Measurements from ENCODE around the gene DDX54. TPM values are rescaled to one million over a fixed set of nuclear protein-coding genes. Genes with fewer than 3 reads are reported as not detected.

DDX54 gene
- total and polyA plus RNA-seq, 8 donors: 42.0 to 73.6 (median 60.8) TPM

- TF ChIP-seq, protein P1, sequence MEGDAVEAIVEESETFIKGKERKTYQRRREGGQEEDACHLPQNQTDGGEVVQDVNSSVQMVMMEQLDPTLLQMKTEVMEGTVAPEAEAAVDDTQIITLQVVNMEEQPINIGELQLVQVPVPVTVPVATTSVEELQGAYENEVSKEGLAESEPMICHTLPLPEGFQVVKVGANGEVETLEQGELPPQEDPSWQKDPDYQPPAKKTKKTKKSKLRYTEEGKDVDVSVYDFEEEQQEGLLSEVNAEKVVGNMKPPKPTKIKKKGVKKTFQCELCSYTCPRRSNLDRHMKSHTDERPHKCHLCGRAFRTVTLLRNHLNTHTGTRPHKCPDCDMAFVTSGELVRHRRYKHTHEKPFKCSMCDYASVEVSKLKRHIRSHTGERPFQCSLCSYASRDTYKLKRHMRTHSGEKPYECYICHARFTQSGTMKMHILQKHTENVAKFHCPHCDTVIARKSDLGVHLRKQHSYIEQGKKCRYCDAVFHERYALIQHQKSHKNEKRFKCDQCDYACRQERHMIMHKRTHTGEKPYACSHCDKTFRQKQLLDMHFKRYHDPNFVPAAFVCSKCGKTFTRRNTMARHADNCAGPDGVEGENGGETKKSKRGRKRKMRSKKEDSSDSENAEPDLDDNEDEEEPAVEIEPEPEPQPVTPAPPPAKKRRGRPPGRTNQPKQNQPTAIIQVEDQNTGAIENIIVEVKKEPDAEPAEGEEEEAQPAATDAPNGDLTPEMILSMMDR (IDR thresholded peaks at IDR 0.05): no peak
- H3K4me1 ChIP-seq: no peaks in the 10 kb centered on the region
- H3K36me3 ChIP-seq: no peaks in the 10 kb centered on the region
- ATAC-seq: no peak
- no peak overlapping the region for H3K4me3 ChIP-seq
- DNase-seq: no peak
- H3K9me3 ChIP-seq: no peaks in the 10 kb centered on the region
- no peak overlapping the region for H3K27ac ChIP-seq
- intact Hi-C loops (cut with DNase I): no loop called here
- peaks cover 0 to 45% of the 10 kb centered on the region in 2 donors for H3K27me3 ChIP-seq
Measured at GRCh38 chr12:113109872-113110599, 75.2 kb downstream of the DDX54 start.

- no peak overlapping the region for H3K4me3 ChIP-seq
- H3K36me3 ChIP-seq: no peaks in the 10 kb centered on the region
- no peak overlapping the region for H3K27ac ChIP-seq
- DNase-seq: no peak
- intact Hi-C loops (cut with DNase I): no loop called here
- peaks cover 0 to 44% of the 10 kb centered on the region in 2 donors for H3K27me3 ChIP-seq
- no peak for ATAC-seq
- no peaks in the 10 kb centered on the region for H3K9me3 ChIP-seq
- TF ChIP-seq, protein P1 (IDR thresholded peaks at IDR 0.05): no peak
- H3K4me1 ChIP-seq: no peaks in the 10 kb centered on the region
Measured at GRCh38 chr12:113109360-113109759, 75.9 kb downstream of the DDX54 start.

DNA sequence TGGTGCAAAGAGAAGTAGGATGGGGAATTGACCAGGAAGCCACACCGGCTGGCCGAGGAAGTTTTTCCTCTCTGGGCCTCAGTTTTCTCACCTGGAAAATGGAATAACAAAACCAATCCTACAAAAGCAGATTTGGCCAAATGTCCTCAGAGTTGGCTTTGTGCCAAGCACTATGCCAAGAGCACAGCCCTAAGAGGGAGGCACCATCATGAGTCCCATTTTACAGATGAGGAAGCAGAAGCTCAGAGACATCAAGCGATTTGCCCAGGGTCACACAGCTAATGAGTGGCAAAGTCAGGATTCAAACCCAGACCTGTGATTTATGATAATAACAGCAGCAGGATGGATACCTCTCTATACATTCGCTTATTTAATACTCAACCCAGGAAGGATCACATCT is 77.0 kb downstream of the DDX54 start:
- no peak overlapping the region for H3K4me3 ChIP-seq
- no peak for ATAC-seq
- DNase-seq: no peak
- no peak overlapping the region for H3K27ac ChIP-seq
- no peaks in the 10 kb centered on the region for H3K36me3 ChIP-seq
- no peaks in the 10 kb centered on the region for H3K4me1 ChIP-seq
- TF ChIP-seq, protein P1 (IDR thresholded peaks at IDR 0.05): no peak
- no peaks in the 10 kb centered on the region for H3K9me3 ChIP-seq
- intact Hi-C loops (cut with DNase I): no loop called here
- H3K27me3 ChIP-seq: peaks cover 0 to 45% of the 10 kb centered on the region in 2 donors

Small RNA genes lying within 50 kb of the gene (microRNA-seq; reads per million reads assigned to microRNA genes)
- gene MIR7106: 0 reads per million in 2 donors

Other genes with a start within 250 kb of the DDX54 start
- 10 to 100 TPM; 35.8 to 47.5 TPM for gene OAS3, start 247.0 kb downstream of the DDX54 start, total RNA-seq
- gene OAS3, start 247.0 kb downstream of the DDX54 start, polyA plus RNA-seq (ENCODE audit: insufficient read length in 6 of 6): 10 to 100 TPM; 11.4 to 19.4 (median 16.6) TPM
- gene OAS2, start 207.0 kb downstream of the DDX54 start, total RNA-seq: 10 to 100 TPM; 24.0 to 35.3 TPM
- gene OAS2, start 207.0 kb downstream of the DDX54 start, polyA plus RNA-seq (ENCODE audit: insufficient read length in 6 of 6): 10 to 100 TPM in 5 of 6 donors, 1 to 10 TPM in 1; 5.5 to 11.6 (median 10.1) TPM
- gene DTX1, start 128.7 kb downstream of the DDX54 start, total RNA-seq: 1 to 10 TPM in 1 of 2 donors, under 1 TPM in 1; 0.70 to 3.8 TPM
- gene DTX1, start 128.7 kb downstream of the DDX54 start, polyA plus RNA-seq (ENCODE audit: insufficient read length in 6 of 6): 1 to 10 TPM; 3.6 to 6.3 (median 5.0) TPM
- under 1 TPM; 0.17 to 0.24 TPM for gene RASAL1, start 49.7 kb downstream of the DDX54 start, total RNA-seq
- under 1 TPM; 0.16 to 0.46 (median 0.25) TPM for gene RASAL1, start 49.7 kb downstream of the DDX54 start, polyA plus RNA-seq (ENCODE audit: insufficient read length in 6 of 6)
- 1 to 10 TPM in 1 of 2 donors, not detected in 1; 4.3 TPM for gene CFAP73, start 35.8 kb downstream of the DDX54 start, total RNA-seq
- gene CFAP73, start 35.8 kb downstream of the DDX54 start, polyA plus RNA-seq (ENCODE audit: insufficient read length in 6 of 6): 1 to 10 TPM in 5 of 6 donors, under 1 TPM in 1; 0.66 to 5.4 (median 3.5) TPM
- gene RITA1, start 243 bp upstream of the DDX54 start, total RNA-seq: 10 to 100 TPM; 16.7 to 17.3 TPM
- gene RITA1, start 243 bp upstream of the DDX54 start, polyA plus RNA-seq (ENCODE audit: insufficient read length in 6 of 6): 10 to 100 TPM in 4 of 6 donors, 1 to 10 TPM in 2; 9.1 to 14.4 (median 10.9) TPM
- gene TPCN1, start 36.0 kb upstream of the DDX54 start, total RNA-seq: 10 to 100 TPM; 39.6 to 54.1 TPM
- 10 to 100 TPM; 24.7 to 41.5 (median 34.3) TPM for gene TPCN1, start 36.0 kb upstream of the DDX54 start, polyA plus RNA-seq (ENCODE audit: insufficient read length in 6 of 6)
- 10 to 100 TPM; 34.9 to 40.1 TPM for gene SLC8B1, start 149.6 kb upstream of the DDX54 start, total RNA-seq
- 10 to 100 TPM; 10.5 to 15.8 (median 12.4) TPM for gene SLC8B1, start 149.6 kb upstream of the DDX54 start, polyA plus RNA-seq (ENCODE audit: insufficient read length in 6 of 6)
- gene PLBD2, start 173.1 kb upstream of the DDX54 start, total RNA-seq: 10 to 100 TPM; 48.7 to 75.0 TPM
- 10 to 100 TPM; 17.7 to 21.9 (median 20.0) TPM for gene PLBD2, start 173.1 kb upstream of the DDX54 start, polyA plus RNA-seq (ENCODE audit: insufficient read length in 6 of 6)
- 1 to 10 TPM; 1.5 to 3.2 TPM for gene SDS, start 218.4 kb upstream of the DDX54 start, total RNA-seq
- gene SDS, start 218.4 kb upstream of the DDX54 start, polyA plus RNA-seq (ENCODE audit: insufficient read length in 6 of 6): under 1 TPM; 0.31 to 0.62 (median 0.41) TPM
- 10 to 100 TPM; 12.9 to 13.8 TPM for gene SDSL, start 236.9 kb upstream of the DDX54 start, total RNA-seq
- 1 to 10 TPM; 4.2 to 6.0 (median 4.7) TPM for gene SDSL, start 236.9 kb upstream of the DDX54 start, polyA plus RNA-seq (ENCODE audit: insufficient read length in 6 of 6)